ENCODE data around the gene HOXC9.
"Not testable (repeated sequence)": the region's sequence is repeated elsewhere in the genome, so short reads cannot be mapped to it uniquely, and the experiment has no call there.

Gene HOXC9

GRCh38 chr12:54042033-54042432 is 42.1 kb downstream of the HOXC9 start:
- DNase-seq, result not testable (repeated sequence)

GRCh38 chr12:54042970-54043853 is 43.3 kb downstream of the HOXC9 start:
- no peak for DNase-seq

- DNase-seq, result no peak
Measured at GRCh38 chr12:54044425-54045103, 44.6 kb downstream of the HOXC9 start.

GRCh38 chr12:54045401-54045800 is 45.4 kb downstream of the HOXC9 start:
- DNase-seq, result no peak

GRCh38 chr12:54045868-54046521 is 46.0 kb downstream of the HOXC9 start:
- no peak for DNase-seq

- no peak for DNase-seq
Measured at GRCh38 chr12:54046809-54047159, 46.8 kb downstream of the HOXC9 start.

- DNase-seq, result no peak
Measured at GRCh38 chr12:54047160-54047963, 47.4 kb downstream of the HOXC9 start.

- DNase-seq, result no peak
Measured at GRCh38 chr12:54047964-54048303, 48.0 kb downstream of the HOXC9 start.

- DNase-seq, result no peak
Measured at GRCh38 chr12:54048406-54049093, 48.6 kb downstream of the HOXC9 start.

- DNase-seq, result no peak
Measured at GRCh38 chr12:54049108-54049507, 49.1 kb downstream of the HOXC9 start.

GRCh38 chr12:54050482-54050810 is 50.5 kb downstream of the HOXC9 start:
- DNase-seq, result no peak

- no peak for DNase-seq
Measured at GRCh38 chr12:54051026-54051842, 51.3 kb downstream of the HOXC9 start.

GRCh38 chr12:54051874-54052437 is 52.0 kb downstream of the HOXC9 start:
- DNase-seq, result no peak

- no peak for DNase-seq
Measured at GRCh38 chr12:54052438-54053002, 52.6 kb downstream of the HOXC9 start.

Data from kidney glomerular epithelial cell (primary cell).